Retina (tissue), 1 donor: ENCODE results near the gene UQCC2.
A peak's percentile ranks its signal among the peaks of the same experiment; 100 is the strongest.

ENCODE experiments used
- DNase-seq: peaks from one replicate; pipeline ENCODE4 v3.0.0-alpha.2; 2016

UQCC2 gene

GRCh38 chr6:33670971-33671743 is 40.3 kb downstream of the UQCC2 start:
- no peak for DNase-seq

DNA sequence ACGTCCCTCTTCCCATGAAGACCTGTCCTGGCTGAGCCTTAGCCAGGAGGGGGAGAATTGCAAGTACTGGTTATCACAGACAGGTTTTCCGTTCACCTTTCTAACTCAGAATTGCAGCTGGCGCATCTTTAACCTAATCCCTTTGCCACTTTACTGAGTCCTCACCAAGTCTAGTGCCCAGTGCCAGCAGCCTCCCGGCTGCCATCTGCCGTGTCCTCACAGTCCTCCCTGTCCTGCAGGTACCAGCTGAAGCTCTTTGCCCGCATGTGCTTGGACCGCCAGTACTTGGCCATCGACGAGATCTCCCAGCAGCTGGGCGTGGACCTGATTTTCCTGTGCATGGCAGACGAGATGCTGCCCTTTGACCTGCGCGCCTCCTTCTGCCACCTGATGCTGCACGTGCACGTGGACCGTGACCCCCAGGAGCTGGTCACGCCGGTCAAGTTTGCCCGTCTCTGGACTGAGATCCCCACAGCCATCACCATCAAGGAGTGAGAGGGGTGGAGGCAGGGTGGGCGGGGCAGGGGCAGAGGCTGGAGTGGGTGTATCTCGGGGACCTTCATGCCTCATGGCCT is 41.3 kb downstream of the UQCC2 start:
- no peak for DNase-seq

GRCh38 chr6:33668914-33669313 is 42.6 kb downstream of the UQCC2 start:
- no peak for DNase-seq

- no peak for DNase-seq
These were observed 43.2 kb downstream of the UQCC2 start for GRCh38 chr6:33668328-33668727.

GRCh38 chr6:33667776-33668175 is 43.7 kb downstream of the UQCC2 start:
- DNase-seq = no peak

GRCh38 chr6:33667072-33667471 is 44.4 kb downstream of the UQCC2 start:
- DNase-seq = no peak

DNA sequence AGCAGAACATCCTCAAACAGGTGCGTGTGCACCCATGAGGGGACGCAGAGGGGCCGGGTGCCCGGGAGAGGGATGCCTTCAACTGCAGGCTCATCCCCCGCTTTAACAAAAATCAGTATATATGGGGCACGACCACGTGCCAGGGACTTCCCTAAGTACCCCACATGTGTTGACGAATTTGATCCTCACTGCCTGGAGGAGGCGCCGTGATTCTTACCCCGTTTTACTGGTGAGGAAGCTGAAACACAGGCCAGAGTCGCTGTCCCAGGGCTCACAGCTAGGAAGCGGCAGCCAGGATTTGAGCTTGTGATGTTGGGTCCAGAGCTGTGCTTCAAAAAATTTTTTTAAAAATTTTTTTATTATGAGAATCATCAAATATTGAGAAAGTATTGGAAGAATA is 45.5 kb downstream of the UQCC2 start:
- no peak for DNase-seq

DNA sequence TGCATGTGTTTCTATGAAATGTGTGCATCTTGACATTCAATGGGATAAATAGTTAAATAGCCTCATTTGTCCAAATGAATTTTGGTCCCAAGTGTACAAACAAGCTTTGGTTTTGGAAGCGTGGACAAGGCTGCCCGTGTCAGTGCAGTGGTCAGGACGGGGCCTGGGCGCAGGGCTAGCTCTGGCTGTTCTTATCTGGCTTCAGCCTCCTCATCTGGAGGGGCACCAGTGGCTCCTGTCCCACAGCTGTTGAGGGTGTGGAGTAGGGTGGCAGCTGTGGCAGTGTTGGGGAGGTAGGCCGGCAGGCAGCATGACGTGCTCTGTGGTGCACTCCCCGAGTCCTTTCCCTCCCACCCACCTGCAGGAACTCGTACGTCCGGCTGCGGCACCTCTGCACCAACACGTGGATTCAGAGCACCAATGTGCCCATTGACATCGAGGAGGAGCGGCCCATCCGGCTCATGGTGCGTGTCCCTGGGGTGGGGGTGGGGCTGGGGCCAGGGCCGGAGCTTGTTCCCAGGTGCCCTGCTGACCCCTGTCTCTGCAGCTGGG is 46.9 kb downstream of the UQCC2 start:
- DNase-seq = no peak

GRCh38 chr6:33663727-33664449 is 47.6 kb downstream of the UQCC2 start:
- DNase-seq = no peak

DNA sequence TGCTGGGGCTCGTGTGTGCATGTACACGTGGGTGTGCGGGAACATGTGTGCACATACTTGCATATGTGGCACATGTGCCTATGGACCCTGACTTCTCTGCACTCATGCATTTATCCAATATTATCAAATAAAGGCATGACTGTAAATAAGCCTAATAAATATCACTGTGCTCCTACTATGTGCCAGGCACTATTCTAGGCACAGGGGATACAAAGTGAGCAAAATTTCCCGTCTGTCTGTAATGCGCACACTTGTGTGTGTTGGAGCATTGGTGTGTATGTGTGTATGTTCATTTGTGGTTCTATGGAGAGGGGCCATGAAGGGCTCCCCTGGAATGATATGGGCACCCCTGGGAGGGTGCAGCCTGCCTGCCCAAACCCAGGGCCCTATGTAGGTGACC is 48.5 kb downstream of the UQCC2 start:
- no peak for DNase-seq

GRCh38 chr6:33662318-33662717 is 49.2 kb downstream of the UQCC2 start:
- DNase-seq = no peak

- peak; percentile 38 for DNase-seq
These were observed 50.2 kb downstream of the UQCC2 start for GRCh38 chr6:33661106-33661838.

DNA sequence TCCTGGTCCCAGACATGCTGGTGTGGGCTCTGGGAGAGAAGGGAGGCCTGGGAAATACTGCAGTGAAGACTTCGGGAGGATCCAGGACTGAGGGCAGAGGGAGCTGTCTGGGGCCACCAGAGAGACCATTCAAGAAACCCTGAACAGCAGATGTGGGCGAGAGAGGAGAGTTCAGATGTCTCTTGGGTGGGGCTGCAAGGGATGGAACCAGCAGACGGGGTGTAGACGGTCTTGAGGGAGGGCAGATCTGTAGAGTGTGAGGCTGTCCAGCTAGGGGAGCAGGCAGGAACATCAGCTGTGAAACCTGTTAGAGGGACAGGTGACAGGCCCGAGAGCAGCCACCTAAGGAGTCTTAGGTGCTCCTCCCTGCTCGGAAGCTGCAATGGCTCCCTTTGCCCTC is 51.5 kb downstream of the UQCC2 start:
- DNase-seq = no peak

- DNase-seq = no peak
These were observed 52.4 kb downstream of the UQCC2 start for GRCh38 chr6:33658982-33659689.

DNA sequence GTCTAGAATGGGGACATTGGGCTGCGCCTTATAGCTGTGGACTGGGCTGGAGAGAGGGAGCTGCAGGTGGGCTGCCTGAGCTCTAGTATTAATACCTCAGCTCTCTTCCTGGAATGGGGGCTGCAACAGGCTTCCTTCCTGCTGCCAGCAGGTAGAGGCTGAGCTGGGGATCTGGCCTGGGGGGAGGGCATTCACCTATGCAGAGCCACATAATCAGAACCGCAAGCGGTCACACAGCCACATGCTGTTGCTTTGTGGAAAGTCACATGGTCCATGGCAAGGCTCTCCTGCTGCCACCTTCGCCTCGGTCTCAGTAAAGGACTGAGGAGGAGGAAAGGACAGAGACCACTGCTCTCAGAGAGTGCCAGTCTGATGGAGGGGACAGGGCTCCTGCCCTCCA is 54.7 kb downstream of the UQCC2 start:
- DNase-seq = no peak

GRCh38 chr6:33654831-33655554 is 56.5 kb downstream of the UQCC2 start:
- no peak for DNase-seq

GRCh38 chr6:33652002-33652401 is 59.5 kb downstream of the UQCC2 start:
- DNase-seq = no peak

DNA sequence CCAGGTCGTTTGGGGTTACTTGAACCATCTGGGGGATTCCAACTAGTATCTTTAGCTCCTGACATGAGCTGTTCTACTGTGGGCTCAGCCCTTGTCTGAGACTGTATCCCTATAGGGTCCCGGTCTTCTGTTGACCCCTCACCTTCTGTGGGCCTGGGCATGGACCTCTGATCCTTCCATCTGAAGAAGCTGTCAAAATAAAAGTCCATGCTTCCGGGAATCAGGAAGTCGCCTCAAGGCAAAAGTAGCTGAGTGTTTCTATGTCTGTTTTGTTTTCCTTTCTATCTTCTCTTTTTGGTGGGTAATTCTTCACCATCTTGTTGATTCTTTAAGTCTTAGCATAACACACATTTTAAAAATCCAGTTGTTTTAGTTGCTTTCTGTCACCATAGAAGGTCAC is 60.1 kb downstream of the UQCC2 start:
- no peak for DNase-seq
